22Rv1 (cell line): Measurements from ENCODE around the gene LRMDA.

ENCODE experiments used
- H3K27ac ChIP-seq: fragments of 450-650 bp; 2 replicates; pipeline ENCODE4 v1.5.1; 2017
- CTCF ChIP-seq: fragments of 450-650 bp; IDR thresholded peaks from 2 replicates; pipeline ENCODE4 v1.5.1; 2017; ENCODE audit warnings: mild to moderate bottlenecking
- ZFX ChIP-seq: fragments of 450-650 bp; IDR thresholded peaks from 2 replicates; pipeline ENCODE4 v1.6.1; 2017; ENCODE audit warnings: antibody characterized with exemption, borderline replicate concordance

The LRMDA gene

GRCh38 chr10:76453332-76453731 lies 1021.9 kb downstream of the LRMDA start:
- H3K27ac ChIP-seq, result no peak overlapping the region
- no peak for TF ChIP-seq ZFX
- no peak for TF ChIP-seq CTCF

GRCh38 chr10:76453997-76454396 lies 1022.6 kb downstream of the LRMDA start:
- no peak overlapping the region for H3K27ac ChIP-seq
- TF ChIP-seq ZFX, result no peak
- no peak for TF ChIP-seq CTCF

GRCh38 chr10:76454506-76455140 lies 1023.2 kb downstream of the LRMDA start:
- TF ChIP-seq CTCF (no peak), ZFX (no peak)
- no peak overlapping the region for H3K27ac ChIP-seq

- TF ChIP-seq CTCF (no peak), ZFX (no peak)
- H3K27ac ChIP-seq, result no peak overlapping the region
Measured at GRCh38 chr10:76456197-76456596, 1024.8 kb downstream of the LRMDA start.

- no peak overlapping the region for H3K27ac ChIP-seq
- TF ChIP-seq ZFX (no peak), CTCF (no peak)
Measured at GRCh38 chr10:76459016-76459730, 1027.7 kb downstream of the LRMDA start.

GRCh38 chr10:76461024-76461423 lies 1029.6 kb downstream of the LRMDA start:
- TF ChIP-seq ZFX (no peak), CTCF (no peak)
- no peak overlapping the region for H3K27ac ChIP-seq

GRCh38 chr10:76463111-76463510 lies 1031.7 kb downstream of the LRMDA start:
- TF ChIP-seq ZFX (no peak), CTCF (no peak)
- H3K27ac ChIP-seq, result no peak overlapping the region
